ENCODE data around the gene RER1.

The RER1 gene

DNA sequence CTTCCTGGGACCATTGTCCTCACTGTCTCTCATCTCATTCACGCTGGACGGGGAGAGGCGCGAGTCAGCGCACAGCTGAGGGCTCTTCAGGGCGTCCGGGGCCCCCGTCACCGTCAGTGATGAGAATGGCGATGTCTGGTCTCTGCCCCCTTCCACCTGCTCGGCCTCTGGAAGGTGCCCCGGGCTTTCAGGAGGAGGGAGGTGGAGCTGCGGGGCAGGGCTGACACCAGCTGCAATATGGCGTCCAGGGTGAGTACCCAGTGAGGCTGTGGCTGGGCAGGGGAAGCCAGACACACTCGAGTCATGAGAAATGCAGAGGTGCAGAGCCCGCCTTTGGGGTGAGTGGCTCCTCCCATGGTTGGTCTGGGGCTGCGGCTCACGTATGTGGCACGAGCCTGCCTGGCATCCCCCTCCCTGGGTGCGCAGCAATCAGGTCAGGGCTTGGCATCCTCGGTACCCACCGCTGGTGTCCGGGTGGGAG, 15.3 kb upstream of the RER1 start:
- no peak for DNase-seq

GRCh38 chr1:2376931-2377672, 14.5 kb upstream of the RER1 start:
- no peak for DNase-seq

GRCh38 chr1:2377751-2378440, 13.7 kb upstream of the RER1 start:
- no peak for DNase-seq

- DNase-seq: no peak
Observed at GRCh38 chr1:2378441-2378851, 13.2 kb upstream of the RER1 start.

- DNase-seq: no peak
Observed at GRCh38 chr1:2378956-2379732, 12.5 kb upstream of the RER1 start.

DNA sequence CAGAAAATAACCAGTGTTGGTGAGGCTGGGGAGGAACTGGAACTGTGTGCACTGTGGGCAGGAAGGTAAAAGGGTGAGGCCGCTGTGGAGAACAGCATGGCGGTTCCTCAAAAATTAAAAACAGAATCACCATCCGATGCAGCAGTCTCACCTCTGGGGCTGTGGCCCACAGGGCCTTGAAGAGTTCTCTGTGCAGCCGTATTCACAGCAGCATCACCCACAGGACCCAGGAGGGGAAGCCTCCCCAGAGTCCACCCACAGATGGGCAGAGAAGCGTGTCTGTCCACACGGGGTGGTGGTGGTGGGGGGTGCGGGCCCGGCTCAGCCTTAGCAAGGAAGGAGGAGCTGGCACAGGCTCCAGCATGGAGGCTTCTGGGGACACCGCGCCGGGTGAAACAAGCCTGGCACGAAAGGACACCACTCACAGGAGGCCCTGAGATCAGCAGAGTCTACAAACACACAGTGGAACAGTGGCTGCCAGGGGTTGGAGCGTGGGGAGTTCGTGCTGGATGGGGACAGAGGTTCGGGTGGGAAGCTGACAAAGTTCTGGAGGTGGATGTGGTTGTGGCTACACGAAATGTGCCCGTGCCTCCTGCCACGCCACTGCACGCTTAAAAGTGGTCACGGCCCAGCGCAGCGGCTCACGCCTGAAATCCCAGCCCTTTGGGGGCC, 11.8 kb upstream of the RER1 start:
- DNase-seq: no peak

DNA sequence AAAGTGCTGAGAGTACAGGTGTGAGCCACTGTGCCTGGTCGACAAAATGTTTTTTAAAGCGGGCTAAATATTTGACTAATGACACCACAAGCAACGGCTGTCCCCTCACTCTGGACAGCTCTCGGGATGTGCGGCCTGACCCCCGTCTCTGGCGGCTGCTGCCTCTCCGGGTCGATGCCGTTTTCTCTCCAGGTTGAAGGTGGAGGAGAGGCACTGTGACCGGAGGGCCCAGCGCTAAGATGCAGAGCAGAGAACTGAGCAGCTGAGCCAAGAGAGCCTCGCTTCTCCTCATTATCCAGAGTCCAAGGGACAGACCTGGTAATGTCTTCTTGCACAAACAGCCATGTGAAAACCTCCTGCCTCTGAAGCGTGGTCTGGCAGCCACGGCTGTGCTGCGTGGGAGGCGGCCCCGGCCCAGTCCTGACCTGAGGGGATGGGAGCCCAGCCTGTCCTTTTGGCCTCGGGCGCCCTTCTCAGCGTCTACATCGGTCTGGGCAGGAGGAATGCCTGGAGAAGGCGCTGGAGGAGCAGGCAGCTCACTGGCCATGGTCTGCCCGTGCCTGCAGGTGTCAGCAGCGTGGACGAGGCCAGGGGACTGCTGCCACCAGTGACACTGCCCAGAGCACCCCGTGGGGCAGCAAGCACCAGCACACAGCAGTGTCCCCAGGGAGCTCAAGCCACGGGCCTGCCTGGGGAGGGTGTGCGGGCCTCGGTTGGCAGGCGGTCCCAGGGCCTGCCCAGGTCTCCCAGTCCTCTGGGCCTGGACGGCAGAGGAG, 10.6 kb upstream of the RER1 start:
- DNase-seq: no peak

GRCh38 chr1:2381741-2382620, 9.7 kb upstream of the RER1 start:
- DNase-seq: peak; percentile 71

DNA sequence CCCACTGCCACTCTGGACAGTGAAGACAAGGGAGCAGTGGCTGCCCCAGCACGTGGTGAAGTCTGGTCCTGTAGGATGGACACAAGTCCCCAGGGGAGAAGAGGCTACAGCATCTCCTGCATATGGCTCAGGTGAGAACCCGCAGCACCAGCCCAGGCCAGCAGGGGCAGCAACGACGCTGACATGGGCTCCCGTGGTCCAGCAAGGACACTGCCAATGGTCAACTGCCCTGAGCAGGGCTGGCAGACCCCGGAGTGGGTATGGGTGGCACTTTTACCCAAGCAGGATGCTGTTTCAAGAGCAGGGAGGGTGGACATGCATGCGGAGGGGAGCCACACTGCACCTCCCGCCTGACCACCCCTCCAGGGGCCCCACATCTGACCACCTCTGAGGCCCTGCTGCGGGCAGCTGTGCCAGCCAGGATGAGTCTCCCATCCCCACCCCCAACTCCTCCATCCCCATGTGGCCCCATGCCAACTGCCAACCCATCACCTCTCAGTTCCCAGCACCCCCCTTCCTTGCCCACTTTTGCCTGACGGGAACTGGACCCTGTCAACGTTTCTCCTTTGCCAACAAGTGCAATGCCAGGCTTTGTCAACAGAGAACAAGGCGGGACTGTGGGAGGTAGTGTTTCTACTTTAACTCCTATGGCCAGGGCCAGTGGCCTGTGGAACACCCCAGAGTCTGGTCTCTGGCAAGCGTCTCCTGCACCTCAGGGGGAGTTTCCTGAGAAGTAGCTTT, 8.8 kb upstream of the RER1 start:
- DNase-seq: no peak

DNA sequence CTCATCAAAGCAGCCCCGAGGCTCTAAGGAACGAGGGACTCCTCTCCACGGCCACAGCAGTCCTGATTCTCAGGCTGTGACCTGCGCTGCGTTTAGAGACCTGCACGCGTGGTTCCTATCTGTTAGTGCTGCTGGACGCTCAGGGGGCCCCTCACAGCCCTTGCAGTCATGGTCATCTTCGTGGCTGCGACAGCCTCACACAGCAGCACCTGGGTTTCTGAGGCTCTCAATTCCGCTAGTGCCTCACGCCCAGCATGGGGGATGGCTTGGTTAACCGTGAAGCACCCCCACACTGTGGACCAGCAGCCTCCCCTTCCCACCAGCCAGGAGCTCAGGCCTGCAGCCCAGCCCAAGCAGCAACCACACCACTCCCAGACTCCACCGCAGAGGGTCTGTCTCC, 8.1 kb upstream of the RER1 start:
- DNase-seq: no peak

- no peak for DNase-seq
Observed at GRCh38 chr1:2384130-2384860, 7.3 kb upstream of the RER1 start.

- DNase-seq: no peak
Observed at GRCh38 chr1:2384941-2385481, 6.6 kb upstream of the RER1 start.

DNA sequence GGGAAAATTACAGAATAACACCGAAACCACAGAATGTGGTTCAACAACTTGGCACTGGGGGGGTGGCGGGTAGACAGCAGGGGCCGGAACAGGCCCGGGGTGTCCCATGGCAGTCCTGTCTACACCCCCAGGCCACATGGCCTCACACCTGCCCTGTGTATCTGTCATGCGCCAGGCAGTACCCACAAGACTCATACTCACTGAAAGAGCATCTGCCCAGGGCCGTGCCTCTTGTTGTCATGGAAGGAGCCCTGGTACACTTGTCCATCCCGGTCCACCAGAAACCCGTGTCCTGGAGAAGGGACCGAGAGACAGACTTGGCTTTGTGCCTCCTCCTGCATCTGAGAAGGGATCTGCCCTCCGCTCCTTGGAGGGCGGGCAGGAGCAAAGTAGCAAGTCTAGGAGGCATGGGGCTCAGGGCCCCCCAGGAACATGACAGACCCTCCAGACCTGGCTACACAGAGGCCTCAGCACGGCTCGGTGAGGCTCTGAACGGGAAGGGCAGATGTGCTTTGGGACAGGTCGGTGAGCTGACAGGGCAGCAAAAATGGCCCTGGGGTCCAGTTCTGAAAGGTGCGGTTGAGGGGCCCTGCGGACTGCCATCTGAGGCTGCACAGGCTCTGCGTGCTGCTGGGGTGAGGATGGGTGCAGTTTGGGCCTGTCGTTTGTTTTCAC, 5.9 kb upstream of the RER1 start:
- no peak for DNase-seq

DNA sequence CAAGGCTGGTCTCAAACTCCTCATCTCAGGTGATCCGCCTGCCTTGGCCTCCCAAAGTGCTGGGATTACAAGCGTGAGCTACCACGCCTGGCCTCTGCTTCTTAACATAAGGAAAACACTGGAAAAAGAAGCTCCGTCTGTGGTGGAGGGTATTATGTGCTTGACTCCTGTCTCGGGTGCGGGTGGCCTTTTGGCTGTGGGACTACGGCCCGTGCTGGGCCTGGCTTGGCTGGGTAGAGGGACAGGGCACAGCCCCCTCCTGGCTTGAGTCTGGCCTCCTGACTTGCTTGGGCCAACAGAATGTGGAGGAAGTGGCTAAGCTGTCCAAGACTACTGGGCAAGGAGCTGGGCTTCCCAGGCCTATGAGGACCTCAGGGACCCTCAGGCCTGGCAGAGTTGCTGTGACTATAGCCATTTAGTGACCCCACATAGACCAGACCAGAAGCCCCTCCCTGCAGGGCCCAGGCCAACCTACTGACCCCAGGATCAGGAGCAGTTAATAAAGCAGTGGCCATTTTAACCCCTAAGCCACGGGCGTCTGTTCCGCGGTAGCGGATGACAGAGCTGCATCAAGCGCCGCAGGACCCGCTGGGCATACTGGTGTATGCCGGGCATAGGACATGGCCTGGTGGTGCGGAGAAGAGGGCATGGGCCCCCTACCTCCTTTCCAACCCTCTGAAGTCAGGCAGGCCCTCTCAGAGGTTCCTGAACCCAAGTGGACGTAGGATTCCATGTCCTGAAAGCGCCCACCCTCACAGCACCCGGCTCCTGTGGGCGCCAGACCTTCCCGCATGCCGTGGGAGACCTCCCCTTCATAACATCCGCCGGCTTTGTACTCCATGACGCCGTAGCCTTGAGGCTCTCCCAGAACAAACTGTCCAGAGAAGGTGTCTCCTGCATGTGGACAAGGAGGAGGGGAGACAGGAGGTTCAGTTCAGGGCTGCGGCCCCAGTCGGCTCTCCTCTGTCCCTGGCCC, 4.7 kb upstream of the RER1 start:
- no peak for DNase-seq

DNA sequence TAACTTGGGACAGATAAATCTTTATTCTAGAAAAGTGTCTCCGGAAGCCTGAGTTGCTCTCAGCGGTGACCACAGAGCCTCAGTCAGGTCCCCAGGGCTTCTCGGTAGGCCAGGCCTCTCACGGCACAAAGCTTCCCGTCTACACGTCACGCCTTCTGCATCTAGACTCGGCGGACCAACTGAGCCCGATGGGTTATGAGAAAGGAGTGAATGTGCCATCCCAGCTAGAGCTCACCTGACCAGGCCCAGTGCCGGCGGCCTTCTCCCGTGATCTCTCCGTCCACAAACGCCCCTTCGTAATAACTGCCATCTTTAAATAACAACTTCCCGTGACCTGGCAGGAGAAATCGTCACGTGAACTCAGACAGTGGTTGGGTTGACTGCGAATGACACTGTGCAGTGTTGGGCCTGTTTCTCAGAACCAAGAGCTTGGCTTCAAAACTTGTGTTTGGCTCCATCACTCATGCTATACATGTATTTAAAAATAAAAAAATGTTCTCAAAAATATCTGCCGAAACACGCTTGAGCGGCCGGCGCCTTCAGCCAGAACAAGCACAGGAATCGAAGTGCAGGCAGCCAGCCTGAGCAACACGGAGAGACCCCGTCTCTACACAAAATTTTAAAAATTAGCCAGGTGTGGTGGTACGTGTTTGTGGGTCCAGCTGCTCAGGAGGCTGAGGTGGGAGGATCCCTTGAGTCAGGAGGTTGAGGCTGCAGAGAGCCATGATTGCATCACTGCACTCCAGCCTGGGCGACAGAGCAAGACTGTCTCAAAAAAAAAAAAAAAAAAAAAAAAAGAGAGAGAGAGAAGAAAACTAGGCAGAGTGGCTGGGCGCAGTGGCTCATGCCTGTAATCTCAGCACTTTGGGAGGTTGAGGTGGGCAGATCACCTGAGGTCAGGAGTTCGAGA, 3.4 kb upstream of the RER1 start:
- no peak for DNase-seq

- DNase-seq: no peak
Observed at GRCh38 chr1:2389644-2390043, 2.0 kb upstream of the RER1 start.
